NCI-H2081 treated with DMSO at 0.1 percent for 48 hours (cell line): ENCODE data around the gene C19orf33.
A peak's percentile ranks its signal among the peaks of the same experiment; 100 is the strongest.
"Not testable (repeated sequence)": the region's sequence is repeated elsewhere in the genome, so short reads cannot be mapped to it uniquely, and the experiment has no call there.

Source experiments
- DNase-seq: peaks from one replicate; lab custom pipeline; 2025; lab: John Stamatoyannopoulos, UW

C19orf33 gene

DNA sequence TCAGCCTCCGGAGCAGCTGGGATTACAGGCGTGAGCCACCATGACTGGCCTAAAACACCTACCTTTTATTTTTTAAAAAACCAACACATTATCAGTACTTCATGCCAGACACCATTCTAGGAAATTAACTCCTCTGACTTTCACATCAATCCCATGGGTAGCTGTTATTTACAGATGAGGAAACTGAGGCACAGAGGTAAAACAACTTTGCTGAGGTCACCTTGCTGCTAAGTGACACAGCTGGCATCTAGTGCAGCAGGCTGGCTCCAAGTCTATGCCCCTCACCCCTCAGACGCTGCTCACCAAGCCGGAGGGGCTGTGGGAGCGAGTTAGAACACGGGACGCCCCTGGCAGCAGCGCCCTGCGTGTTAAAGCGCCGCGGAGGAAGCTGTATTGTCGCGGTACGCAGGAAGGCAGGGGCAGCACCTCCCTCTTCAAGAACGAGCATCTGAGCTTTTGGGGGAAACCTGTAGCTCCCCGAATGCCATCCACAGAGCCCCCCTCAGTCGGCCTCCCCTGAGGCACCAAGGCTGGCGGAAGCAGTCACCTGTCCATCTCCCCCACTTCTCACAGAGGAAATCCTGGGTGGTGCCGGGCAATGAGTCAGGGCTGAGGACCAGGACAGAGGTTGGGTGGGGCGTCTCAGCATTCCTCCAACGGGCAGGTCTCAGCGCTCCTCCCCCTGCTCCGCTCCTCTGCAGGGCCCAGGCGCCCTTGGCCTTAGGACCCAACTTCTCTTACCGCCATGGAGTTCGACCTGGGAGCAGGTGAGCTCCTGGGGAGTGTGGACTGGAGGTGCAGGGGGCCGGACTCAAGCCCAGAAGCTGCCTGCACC lies at the start of gene C19orf33:
Gene C19orf33, plus strand, starts transcription at position 735 of the 835 bp plus-strand sequence. Its CDS starts 11 bp downstream, at position 746.
- DNase-seq = no peak

DNA sequence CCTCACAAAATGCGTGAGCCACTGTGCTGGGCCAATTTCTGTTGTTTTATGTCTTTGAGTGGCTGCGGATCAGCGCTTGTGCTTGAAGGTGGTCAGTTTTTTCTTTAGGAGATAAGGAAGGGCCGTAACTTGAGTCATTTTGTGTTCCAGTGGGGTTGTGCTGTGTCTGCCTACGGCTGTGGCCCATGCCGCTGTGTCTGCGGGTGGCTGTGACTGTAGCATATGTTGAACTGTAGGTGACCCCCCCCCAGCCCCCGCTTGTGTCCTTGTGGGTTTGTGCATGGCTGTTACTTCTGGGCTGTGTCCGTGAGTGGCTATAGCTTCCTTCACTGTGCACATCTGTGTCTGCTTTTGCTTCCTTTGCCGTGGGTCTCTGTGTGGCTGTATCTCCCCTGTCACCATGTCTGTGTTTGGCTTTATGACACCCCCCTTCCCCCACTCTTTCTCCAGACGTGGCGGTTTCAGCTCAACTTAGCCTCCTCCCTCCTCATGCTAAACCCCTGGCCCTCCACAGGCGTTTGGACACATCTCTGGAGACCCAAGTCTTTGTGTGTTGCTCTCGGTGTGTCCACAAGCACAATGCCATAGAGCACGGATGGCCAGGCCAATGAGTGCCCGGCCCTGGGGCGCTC lies 48.6 kb upstream of the C19orf33 start:
- DNase-seq = no peak

DNA sequence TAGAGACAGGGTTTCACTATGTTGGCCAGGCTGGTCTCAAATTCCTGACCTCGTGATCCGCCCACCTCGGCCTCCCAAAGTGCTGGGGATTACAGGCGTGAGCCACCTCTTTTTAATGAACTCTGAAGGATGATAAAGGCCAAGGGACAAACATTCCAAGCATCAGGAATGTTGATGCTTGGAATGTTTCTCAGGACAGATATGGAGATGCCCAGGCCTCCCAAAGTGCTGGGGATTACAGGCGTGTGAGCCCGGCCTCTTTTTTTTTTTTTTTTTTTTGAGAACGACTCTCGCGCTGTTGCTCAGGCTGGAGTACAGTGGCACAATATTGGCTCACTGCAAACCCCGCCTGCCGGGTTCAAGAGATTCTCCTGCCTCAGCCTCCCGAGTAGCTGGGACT lies 42.1 kb upstream of the C19orf33 start:
- not testable (repeated sequence) for DNase-seq

DNA sequence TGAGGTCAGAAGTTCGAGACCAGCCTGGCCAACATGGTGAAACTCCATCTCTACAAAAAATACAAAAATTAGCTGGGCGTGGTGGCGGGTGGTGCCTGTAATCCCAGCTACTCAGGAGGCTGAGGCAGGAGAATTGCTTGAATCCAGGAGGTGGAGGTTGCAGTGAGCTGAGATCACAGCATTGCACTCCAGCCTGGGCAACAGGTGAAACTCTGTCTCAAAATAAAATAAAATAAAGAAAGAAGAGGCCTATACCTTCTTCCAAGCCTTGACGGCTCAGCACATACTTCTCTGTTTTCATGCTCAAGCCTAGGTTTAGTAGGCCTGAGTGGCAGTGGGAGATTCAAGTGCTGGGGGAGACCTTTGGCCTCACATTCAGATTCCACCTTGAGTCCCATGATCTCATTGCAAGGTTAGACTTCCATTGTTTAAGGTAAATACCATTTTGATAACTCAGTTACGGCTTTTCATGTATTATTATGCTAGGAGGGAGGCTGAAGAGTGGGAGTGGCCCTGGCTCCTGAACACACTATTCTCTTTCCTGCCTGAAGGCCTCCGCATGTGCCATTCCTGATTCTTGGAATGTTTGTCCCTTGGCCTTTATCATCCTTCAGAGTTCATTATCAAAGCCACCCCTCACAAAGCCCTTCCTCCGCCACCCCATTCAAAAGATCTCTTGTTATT lies 41.3 kb upstream of the C19orf33 start:
- no peak for DNase-seq

DNA sequence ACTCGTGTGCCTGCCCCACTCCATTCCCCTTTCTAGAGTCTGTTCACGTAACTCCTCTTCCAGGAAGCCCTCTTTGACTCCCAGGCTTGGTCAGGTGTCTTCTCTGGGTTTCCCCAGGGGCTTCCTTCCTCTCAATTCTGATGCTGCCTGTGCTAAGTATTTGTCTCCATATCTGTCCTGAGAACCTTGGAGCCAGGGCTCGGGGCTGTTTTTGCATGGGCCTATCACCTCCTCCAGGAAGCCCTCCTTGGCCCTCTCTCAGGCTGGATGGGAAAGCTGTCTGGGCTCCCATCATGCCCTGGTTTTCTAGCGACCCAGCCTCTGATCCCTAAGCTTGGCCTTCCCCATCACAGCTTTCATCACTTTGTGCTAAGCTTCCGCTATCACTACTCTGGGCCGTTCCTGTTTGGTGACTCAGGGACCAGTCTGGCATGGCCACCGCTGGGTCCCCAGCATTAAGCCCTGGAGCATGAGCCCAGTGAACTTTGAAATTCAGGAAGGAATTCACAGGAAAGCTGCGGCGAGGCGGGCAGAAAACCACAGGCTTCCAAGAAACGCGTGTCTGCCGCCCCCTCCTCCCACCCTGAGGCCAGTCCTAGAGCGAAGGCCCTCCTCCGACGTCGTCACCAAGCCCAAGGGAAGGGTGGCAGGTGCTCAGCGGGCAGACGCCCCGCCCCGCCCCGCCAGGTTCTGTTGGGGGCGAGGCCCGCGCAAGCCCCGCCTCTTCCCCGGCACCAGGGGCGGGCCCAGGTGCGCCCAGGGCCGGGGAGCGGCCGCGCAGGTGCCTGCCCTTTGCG lies 40.2 kb upstream of the C19orf33 start:
- peak; percentile 68 for DNase-seq

DNA sequence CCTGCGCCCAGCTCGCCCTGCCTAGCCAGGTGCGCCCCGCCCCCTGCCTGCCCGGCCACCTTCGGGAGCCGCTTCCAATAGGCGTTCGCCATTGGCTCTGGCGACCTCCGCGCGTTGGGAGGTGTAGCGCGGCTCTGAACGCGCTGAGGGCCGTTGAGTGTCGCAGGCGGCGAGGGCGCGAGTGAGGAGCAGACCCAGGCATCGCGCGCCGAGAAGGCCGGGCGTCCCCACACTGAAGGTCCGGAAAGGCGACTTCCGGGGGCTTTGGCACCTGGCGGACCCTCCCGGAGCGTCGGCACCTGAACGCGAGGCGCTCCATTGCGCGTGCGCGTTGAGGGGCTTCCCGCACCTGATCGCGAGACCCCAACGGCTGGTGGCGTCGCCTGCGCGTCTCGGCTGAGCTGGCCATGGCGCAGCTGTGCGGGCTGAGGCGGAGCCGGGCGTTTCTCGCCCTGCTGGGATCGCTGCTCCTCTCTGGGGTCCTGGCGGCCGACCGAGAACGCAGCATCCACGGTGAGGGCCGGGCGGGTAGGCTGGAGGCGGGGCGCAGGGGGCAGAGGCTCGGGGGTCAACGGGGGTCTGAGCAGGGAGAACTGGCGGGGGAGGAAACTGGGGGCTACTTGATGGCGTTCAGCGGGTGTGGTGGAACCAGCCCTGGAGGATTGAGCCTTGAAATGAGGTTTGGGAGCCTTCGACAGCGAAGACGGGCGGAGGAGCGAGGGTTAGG lies 39.4 kb upstream of the C19orf33 start, which contains the start of gene SPINT2:
Gene SPINT2, plus strand, starts transcription at position 88 of the 727 bp plus-strand sequence. Its CDS starts 320 bp downstream, at position 408.
- peak; percentile 63 for DNase-seq

DNA sequence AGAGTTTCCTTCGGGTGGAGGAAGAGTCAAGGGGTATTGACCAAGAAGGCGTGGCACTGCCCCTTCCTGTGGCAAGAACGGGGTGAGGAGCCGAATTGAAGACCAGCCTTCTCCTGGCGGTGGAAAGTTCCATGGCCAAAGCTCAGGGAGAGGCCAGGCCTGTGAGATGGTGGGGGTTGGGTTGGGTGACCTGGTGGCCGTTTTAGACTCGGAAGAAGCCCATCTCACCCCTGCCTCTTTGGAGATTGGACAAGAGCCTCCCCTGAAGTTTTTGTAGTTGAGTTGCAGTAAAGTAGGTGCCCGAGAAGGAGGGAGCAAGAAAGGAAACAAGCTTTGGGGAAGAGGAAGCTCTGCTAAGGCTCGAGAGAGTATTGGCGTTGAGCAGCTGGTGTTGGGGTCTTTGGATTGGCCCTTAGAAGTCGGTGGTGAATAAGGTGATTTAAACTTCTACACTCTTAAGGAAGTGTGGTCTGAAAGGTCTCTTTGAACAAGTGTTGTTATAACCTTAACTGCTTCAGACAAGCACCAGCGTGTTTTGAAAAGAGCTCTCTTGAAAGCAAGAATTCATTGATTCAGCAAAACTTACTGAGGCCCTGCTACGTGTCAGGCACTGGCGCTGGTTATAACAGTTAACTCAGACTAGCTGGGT lies 38.7 kb upstream of the C19orf33 start:
- no peak for DNase-seq

DNA sequence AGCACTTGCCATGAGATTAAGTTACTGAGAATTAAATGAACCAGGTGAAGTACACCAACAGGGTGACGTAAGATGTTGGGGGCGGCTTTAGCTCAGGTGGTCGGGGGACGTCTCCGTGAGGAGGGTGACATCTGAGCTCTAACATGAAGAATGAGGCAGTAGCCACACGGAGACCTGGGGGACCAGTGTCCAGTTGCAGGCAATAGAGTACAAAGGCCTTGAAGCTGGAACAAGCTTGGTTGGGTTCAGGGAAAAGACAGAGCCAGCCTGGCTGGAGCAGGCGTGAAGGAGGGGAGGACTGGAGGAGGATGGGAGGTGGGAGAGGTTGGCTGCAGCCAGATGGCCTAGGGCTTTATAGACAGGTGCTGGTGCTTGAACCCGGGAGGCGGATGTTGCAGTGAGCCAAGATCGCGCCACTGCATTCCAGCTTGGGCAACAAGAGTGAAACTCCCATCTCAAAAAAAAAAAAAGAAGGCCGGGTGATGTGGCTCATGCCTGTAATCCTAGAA lies 38.1 kb upstream of the C19orf33 start:
- no peak for DNase-seq

DNA sequence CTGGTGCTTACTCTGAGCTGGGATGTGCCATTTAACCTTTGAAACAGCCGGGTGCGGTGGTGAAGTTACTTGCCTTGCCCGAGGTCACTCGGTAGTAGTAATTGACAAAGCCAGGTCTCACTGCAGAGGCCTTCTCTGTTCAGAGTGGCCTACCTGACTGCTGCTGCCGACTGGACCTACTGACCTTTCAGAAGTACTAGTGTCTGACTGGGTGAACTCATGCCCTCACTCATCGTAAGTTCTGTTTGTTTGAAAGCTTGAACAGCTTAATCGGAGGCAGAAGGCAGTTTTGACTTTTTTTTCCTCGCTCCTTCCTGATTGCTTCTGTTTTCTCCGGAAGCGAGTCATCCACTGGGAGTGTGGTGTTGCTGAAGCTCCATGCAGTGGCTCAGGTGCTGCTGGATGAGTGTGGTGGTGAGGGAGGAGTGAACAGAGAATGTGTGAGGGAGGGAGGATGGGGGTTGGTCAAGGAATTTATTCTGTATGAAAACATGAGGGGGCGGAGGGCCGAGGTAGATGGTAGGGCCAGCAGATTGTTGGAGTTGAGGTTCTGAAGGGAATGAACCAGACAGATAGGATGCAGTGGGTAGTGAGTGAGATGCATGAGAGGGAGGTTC lies 37.0 kb upstream of the C19orf33 start:
- no peak for DNase-seq

DNA sequence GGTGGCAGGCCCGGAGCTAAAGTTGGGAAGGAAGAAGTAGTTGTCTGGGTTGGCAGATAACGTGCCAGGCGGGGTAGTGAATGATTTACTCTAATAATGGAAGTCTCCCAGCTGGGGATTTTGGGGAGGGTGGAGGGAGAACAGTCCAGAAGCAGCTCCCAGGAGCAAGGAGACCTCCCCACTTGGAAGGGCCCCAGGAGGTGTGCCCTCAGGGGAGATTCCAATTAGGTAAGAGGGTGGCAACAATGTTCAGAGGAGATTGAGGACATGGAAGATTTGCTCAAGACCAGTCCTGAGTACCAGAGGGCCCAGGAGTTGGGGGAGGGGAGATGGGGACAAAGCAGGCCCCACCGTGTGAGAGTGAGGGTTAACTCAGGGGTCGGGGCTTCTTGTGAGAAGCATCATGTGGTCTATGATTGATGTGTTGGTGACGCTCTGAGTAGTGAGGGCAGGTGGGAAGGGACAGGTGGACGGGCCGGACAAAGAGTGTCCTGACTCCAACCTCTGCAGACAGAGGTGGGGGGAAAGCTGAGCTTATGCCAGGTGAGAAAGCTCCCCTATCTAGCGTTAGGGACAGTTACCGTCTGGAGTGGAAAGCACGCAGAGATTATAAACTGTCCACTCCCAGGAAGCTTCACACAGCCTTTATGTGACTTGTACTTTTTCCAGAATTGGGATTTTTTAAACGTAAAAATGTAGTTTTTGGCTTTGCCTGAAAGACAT lies 36.1 kb upstream of the C19orf33 start:
- DNase-seq = no peak

DNA sequence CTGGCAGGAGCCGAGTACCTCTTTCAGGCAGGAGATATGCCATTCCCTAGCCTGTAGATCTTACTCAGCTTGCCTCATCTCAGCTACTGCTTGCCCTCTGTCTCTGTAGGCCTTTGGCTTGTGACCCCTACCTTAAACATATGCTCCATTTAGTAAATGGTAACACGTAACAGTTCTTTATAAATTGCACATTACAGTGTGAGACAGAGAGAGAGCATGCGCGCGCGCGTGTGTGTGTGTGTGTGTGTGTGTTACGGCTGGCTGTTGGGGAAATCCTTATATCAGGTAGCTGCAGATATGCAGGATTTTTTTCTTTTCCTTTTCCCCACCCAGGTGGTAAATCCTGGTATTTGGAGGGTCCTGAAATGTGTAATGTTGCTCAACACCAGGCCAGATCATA lies 35.5 kb upstream of the C19orf33 start:
- no peak for DNase-seq

DNA sequence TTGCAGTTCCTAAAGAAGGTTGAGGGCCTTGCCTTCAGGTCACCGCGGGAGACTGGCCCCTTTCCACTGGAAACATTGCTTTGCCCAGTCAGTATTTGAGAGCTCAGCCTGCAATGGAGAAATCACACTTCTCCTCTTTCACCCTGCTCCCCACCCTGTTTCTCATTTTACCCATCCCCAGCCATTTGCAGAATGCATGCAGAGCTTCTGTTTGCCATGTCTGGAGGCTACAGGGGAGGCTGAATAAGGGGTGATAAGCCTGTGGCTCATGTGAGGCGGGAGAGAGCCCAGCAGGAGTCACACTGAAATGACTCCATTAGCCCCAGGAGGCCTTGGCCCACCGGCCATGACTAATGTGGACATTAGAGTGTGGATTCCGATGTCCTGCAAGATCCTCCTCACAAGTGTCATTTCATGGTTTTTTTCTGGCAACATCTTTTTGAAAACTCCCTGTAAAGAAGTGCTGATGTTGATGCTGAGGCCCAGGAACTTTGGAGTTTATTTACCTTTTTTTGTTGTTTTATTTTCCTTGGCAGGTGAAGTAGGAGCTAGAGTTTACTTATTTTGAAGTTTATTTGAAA lies 33.4 kb upstream of the C19orf33 start:
- DNase-seq = no peak

DNA sequence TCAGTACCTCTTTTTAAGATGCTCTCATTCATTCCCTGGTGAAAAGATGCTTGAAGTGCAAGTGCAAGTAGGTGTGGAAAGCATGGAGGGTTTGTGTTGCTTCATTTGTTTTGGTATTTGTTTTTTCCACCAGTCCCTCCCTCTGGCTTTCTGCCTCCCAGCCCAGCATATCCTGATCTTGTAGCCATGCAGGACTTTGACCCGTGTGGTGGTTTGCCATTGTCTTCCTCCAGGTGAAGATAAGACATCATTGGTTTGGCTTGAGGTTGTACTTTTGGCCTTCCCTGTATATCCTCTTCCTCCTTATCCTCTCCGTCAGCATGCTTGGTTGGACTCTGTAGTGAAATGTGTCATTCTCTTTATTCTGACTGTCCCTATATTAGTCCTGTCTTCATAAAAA lies 30.6 kb upstream of the C19orf33 start:
- DNase-seq = no peak

DNA sequence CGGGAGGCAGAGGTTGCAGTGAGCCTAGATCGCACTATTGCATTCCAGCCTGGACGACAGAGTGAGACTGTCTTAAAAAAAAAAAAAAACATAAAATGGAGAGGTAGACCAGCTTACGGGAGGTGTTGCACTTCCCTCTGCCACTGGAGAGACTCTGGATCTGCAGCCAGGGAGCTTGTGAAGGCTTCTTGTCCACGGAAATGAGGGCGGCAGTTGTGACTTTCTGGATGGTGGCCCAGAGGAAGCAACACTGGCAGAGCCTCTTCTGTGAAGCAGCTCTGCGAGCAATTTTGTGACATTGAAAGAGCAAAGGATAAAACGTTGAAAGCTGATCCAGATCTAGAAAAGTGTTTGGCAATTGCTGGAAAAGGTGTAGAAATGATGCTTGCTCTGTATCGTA lies 29.3 kb upstream of the C19orf33 start:
- no peak for DNase-seq

DNA sequence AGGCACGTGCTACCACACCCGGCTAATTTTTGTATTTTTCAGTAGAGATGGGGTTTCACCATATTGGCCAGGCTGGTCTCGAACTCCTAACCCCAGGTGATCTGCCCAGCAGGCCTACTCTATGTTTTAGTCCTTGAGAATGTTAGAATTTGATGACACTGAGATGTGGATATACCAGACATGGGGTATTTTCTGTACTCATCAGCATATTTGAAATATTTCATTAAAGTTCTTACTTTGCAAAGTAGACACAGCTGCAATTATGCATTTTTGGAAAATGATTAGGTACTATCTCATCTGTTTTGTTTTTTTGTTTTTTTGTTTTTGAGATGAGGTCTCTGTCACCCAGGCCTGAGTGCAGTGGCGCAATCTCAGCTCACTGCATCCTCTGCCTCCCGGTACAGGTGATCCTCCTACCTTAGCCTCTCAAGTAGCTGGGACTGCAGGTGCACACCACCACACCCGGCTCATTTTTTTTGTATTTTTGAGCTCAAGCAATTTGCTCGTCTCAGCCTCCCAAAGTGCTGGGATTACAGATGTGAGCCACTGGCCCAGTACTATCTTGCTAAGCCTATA lies 27.0 kb upstream of the C19orf33 start:
- DNase-seq = no peak

DNA sequence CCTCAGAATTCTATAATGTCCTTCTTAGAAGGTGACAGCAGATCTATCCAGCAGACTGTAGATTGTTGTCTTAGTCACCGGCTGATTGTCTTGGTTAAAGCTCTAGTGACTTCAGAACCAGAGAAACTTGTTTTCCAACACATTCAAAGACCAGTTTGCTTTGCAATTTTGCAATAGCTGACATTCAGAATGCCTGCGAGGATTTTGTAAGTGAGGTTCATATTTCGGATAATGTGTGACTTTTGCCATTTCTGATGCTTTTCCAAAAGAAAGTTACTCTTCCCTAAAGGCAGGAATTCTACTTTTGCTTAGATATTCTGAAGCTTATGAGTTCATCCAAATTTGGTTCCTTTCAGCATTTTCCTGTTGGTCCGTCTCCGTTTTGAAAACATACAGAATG lies 26.5 kb upstream of the C19orf33 start:
- DNase-seq = no peak

DNA sequence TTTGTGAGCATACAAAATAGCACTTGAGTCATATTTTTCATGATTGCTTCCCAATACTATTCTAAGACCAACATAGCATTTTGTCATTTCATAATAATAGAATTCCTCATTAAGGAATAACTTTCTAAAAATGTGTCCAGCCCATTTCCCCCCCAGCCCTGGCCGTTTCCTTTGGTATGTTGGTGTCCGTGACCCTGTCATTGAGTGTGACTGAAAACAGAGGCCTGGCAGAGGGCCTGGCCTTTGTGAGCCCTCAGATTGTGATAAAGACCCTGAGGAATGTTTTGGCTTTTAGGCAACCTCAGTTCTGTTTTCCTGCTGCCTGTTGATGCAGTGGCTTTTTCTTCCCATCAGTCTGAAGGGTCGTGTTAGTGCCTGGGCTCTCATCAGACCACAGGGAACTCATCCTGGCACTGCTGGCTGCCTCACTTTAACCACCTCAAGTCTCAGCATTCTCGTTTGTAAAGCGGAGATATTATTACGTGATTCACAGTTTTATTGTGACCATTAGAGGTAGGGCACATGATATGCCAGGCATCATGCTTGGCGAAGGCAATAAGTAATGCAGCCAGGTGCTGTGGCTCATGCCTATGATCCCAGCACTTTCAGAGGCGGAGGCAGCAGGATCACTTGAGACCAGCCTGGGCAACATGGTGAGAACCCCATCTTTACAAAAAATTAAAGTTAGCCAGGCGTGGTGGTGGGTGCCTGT lies 25.9 kb upstream of the C19orf33 start:
- DNase-seq = no peak

DNA sequence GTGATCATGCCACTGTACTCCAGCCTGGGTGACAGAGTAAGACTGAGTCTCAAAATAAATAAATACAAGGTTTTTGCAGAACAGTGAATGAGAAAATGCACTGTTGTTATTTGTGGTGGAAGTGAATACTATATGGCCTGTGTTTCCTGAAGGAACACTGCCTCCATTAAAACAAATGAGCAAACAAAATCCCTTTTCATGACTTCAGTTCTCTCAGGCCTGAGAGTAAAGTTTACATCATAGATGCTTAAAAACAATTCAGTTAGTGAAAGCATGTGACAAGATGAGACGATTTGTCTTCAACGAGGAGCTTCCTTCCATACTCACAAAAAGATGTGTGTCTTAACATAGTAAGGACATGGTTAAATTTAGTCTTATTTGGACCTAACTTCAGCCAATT lies 25.3 kb upstream of the C19orf33 start:
- no peak for DNase-seq
